ENCODE data around the gene RANBP10.
"Not testable (repeated sequence)": the region's sequence is repeated elsewhere in the genome, so short reads cannot be mapped to it uniquely, and the experiment has no call there.

Gene RANBP10

GRCh38 chr16:67719048-67719777 is 87.1 kb downstream of the RANBP10 start, which contains the start of gene GFOD2:
Gene GFOD2 (minus strand): TSS chr16:67719316. CDS start chr16:67685715, 33,601 bp downstream.
- peak; percentile 94 to 97 for DNase-seq (ENCODE audit: low read depth in 2 of 2, low spot score in 1 of 2)

- DNase-seq (ENCODE audit: low read depth in 2 of 2, low spot score in 1 of 2), result no peak
Measured at GRCh38 chr16:67718668-67719047, 87.7 kb downstream of the RANBP10 start.

- DNase-seq (ENCODE audit: low read depth in 2 of 2, low spot score in 1 of 2), result no peak
Measured at GRCh38 chr16:67716097-67716496, 90.3 kb downstream of the RANBP10 start.

- no peak for DNase-seq (ENCODE audit: low read depth in 2 of 2, low spot score in 1 of 2)
Measured at GRCh38 chr16:67714522-67714921, 91.8 kb downstream of the RANBP10 start.

GRCh38 chr16:67713647-67714273 is 92.6 kb downstream of the RANBP10 start:
- no peak for DNase-seq (ENCODE audit: low read depth in 2 of 2, low spot score in 1 of 2)

- no peak for DNase-seq (ENCODE audit: low read depth in 2 of 2, low spot score in 1 of 2)
Measured at GRCh38 chr16:67710607-67711006, 95.8 kb downstream of the RANBP10 start.

DNA sequence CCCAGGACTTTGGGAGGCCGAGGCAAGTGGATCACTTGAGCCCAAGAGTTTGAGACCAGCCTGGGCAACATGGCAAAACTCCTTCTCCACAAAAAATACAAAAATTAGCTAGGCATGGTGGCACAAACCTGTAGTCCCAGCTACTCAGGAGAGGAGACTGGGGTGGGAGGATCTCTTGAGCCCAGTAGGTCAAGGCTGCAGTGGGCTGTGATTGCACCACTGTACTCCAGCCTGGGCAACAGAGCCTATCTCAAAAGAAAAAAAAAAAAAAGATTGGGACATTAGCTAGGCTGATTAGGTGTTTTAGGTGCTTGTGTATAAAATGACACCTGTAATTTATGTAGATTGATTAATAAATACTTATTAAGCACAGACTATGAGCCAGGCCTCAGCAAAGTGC is 97.3 kb downstream of the RANBP10 start:
- no peak for DNase-seq (ENCODE audit: low read depth in 2 of 2, low spot score in 1 of 2)

DNA sequence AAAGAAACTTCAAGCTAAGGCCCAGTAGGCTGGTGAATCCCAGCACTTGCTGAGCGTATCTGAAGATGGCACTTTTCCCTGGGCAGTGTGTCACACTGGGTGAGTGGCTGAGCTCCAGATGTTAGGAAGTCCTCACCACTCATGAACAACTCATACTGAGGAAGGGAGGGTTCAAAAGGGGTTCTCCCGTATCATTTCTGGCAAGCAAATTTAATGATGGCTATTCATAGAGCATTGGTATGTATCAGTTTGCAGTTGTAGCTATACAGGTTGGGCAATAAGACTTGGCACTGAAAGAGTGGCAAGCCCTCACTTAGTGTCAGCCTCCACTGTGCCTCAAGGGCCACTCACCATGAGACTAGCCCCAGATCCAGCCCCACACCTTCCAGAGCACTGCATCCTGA is 98.0 kb downstream of the RANBP10 start:
- no peak for DNase-seq (ENCODE audit: low read depth in 2 of 2, low spot score in 1 of 2)

- DNase-seq (ENCODE audit: low read depth in 2 of 2, low spot score in 1 of 2), result no peak
Measured at GRCh38 chr16:67707790-67708189, 98.6 kb downstream of the RANBP10 start.

- DNase-seq (ENCODE audit: low read depth in 2 of 2, low spot score in 1 of 2), result no peak
Measured at GRCh38 chr16:67707210-67707609, 99.2 kb downstream of the RANBP10 start.

DNA sequence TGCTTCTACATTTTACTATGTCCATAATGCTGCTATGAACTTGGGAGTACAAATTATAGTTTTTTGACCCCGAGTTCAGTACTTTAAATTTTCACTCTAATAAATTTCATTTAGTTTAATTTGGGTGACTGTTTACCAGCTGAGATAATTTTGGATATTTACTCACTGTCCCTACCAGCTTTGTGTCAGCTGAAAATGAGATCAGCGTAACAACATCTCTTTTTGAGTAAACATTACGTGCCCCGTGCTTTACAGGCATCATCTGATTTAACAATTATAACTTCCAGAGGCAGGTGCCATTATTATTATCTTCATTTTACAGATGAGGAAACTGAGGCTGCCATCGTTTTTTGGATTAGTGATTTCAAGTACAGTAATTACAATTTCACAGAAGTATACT is 102.2 kb downstream of the RANBP10 start:
- DNase-seq (ENCODE audit: low read depth in 2 of 2, low spot score in 1 of 2), result no peak

DNA sequence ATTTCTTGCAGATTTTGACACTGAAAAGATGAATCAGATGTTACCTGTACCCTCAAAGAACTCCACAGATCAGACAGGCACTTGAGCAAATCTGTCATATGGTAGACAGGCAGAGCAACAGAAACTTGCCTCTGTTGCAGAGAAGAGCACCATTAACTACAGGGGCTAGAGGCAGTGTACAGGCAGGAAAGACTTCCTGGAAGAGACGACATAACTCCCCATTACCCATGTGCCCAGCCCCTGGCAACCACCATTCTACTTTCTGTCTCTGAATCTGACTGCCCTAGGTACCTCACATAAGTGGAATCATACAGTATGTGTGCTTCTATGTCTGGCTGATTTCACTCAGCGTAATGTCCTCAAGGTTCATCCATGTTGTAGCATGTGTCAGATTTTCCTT is 102.7 kb downstream of the RANBP10 start:
- DNase-seq (ENCODE audit: low read depth in 2 of 2, low spot score in 1 of 2), result no peak

DNA sequence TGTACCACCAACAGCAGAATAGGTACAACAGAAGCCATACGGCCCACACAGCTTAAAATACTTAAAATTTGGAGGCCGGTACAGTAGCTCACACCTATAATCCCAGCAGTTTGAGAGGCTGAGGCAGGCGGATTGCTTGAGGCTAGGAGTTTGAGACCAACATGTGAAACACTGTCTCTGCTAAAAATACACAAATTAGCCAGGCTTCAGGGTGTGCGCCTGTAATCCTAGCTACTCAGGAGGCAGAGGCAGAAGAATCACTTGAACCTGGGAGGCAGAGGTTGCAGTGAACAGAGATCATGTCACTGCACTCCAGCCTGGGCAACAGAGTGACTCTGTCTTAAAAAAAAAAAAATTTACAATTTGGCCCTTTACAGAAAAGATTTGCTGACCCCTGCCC is 104.2 kb downstream of the RANBP10 start:
- DNase-seq (ENCODE audit: low read depth in 2 of 2, low spot score in 1 of 2), result no peak

GRCh38 chr16:67701420-67701819 is 104.9 kb downstream of the RANBP10 start:
- no peak for DNase-seq (ENCODE audit: low read depth in 2 of 2, low spot score in 1 of 2)

- DNase-seq (ENCODE audit: low read depth in 2 of 2, low spot score in 1 of 2), result no peak
Measured at GRCh38 chr16:67699265-67699664, 107.1 kb downstream of the RANBP10 start.

- no peak for DNase-seq (ENCODE audit: low read depth in 2 of 2, low spot score in 1 of 2)
Measured at GRCh38 chr16:67697422-67698185, 108.8 kb downstream of the RANBP10 start.

- DNase-seq (ENCODE audit: low read depth in 2 of 2, low spot score in 1 of 2), result no peak
Measured at GRCh38 chr16:67694611-67695010, 111.7 kb downstream of the RANBP10 start.

- DNase-seq (ENCODE audit: low read depth in 2 of 2, low spot score in 1 of 2), result not testable (repeated sequence)
Measured at GRCh38 chr16:67693517-67694285, 112.7 kb downstream of the RANBP10 start.

DNA sequence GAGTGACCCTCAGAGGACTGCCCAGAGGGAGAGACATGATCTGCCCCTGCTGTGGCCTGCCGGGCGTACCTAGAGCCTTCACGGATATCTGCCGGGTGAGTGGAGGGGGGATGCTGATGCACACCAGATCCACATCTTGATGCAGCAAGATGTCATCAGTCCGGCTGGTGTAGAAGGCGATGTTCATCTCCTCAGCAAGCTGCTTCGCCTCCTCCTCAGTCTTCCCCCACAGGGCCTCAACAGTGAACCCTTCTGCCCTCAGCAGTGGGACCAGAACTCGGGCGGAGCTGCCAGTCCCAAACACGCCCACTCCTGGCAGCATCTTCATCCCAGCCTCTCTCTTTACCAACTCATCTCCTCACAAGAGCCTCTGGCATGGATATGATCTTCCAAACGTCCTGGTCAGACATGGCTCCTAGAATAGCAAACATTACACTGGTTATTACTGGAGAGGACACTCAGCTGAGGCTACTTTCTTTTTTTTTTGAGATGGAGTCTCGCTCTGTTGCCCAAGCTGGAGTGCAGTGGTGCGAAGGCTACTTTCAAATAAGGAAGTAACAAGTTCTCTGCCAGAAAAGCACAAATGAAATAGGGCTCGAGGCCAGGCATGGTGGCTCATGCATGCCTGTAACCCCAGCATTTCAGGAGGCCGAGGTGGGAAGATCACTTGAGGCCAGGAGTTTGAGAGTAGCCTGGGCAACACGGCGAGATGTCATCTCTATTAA is 120.8 kb downstream of the RANBP10 start:
- no peak for DNase-seq (ENCODE audit: low read depth in 2 of 2, low spot score in 1 of 2)

GRCh38 chr16:67683767-67684166 is 122.6 kb downstream of the RANBP10 start:
- DNase-seq (ENCODE audit: low read depth in 2 of 2, low spot score in 1 of 2), result no peak

Measured in stimulated activated CD8-positive, alpha-beta memory T cell treated with anti-CD3 and anti-CD28 coated beads, Interleukin-4, amount 100 ng/mL, for 4 hours (primary cell).